Liver (tissue), 9 donors: ENCODE measurements around the gene SLC37A4. TPM values are rescaled to one million over a fixed set of nuclear protein-coding genes. Genes with fewer than 3 reads are reported as not detected.

ENCODE experiments used
- DNase-seq: peaks from one replicate; pipeline ENCODE4 v3.0.0-alpha.2; 2017; ENCODE audit warnings: low spot score
- H3K27ac ChIP-seq, 2 donors: one replicate each; pipeline ENCODE4 v1.7.0; 2013; ENCODE audit warnings: inconsistent platforms in 2 of 2, low read length in 2 of 2, control low read depth in 1 of 2, low read depth in 1 of 2, mild to moderate bottlenecking in 1 of 2
- H3K27me3 ChIP-seq, 4 donors: one replicate each; pipeline versions ENCODE4 v1.6.1 to v1.7.0; 2013; ENCODE audit warnings: low read length in 3 of 4, inconsistent platforms in 1 of 4, mild to moderate bottlenecking in 1 of 4, moderate library complexity in 1 of 4; ENCODE audit not compliant: control insufficient read depth in 4 of 4, insufficient read depth in 4 of 4
- H3K36me3 ChIP-seq, 4 donors: one replicate each; pipeline versions ENCODE4 v1.6.1 to v1.7.0; 2013; ENCODE audit warnings: low read length in 3 of 4, mild to moderate bottlenecking in 3 of 4, low read depth in 1 of 4, moderate library complexity in 1 of 4; ENCODE audit not compliant: control insufficient read depth in 4 of 4, insufficient read depth in 3 of 4
- H3K4me1 ChIP-seq, 4 donors: one replicate each; pipeline versions ENCODE4 v1.6.1 to v1.7.0; 2013; ENCODE audit warnings: low read length in 3 of 4, mild to moderate bottlenecking in 3 of 4, moderate library complexity in 1 of 4; ENCODE audit not compliant: control insufficient read depth in 4 of 4, insufficient read depth in 4 of 4
- H3K4me3 ChIP-seq, 3 donors: one replicate each; pipeline versions ENCODE4 v1.6.1 to v1.7.0; 2013; ENCODE audit warnings: low read length in 3 of 3, control low read depth in 1 of 3, low read depth in 1 of 3, mild to moderate bottlenecking in 1 of 3
- H3K9ac ChIP-seq, 2 donors: one replicate each; pipeline ENCODE4 v1.7.0; 2013; ENCODE audit warnings: low read length in 2 of 2, mild to moderate bottlenecking in 2 of 2, moderate library complexity in 2 of 2, control low read depth in 1 of 2, low read depth in 1 of 2
- H3K9me3 ChIP-seq, 4 donors: one replicate each; pipeline versions ENCODE4 v1.6.1 to v1.7.0; 2013; ENCODE audit warnings: low read length in 3 of 4; ENCODE audit not compliant: control insufficient read depth in 4 of 4
- ATF3 ChIP-seq: IDR thresholded peaks from 2 replicates; pipeline ENCODE4 v1.6.1; 2016; ENCODE audit warnings: antibody characterized with exemption
- EGR1 ChIP-seq, 2 donors: IDR thresholded peaks; 2 replicates each; pipeline ENCODE4 v1.6.1; 2016 to 2018; ENCODE audit warnings: antibody characterized with exemption in 2 of 2, low read depth in 2 of 2
- FOXA1 ChIP-seq: IDR thresholded peaks from 2 replicates; pipeline ENCODE4 v1.6.1; 2016; ENCODE audit warnings: antibody characterized with exemption
- FOXA2 ChIP-seq: IDR thresholded peaks from 2 replicates; pipeline ENCODE4 v1.6.1; 2016; ENCODE audit warnings: antibody characterized with exemption
- GABPA ChIP-seq, 2 donors: IDR thresholded peaks in 1 of 2; conservative IDR thresholded peaks in 1 of 2; 2 replicates each; pipeline ENCODE4 v1.6.1; 2016; ENCODE audit warnings: antibody characterized with exemption in 2 of 2, mild to moderate bottlenecking in 1 of 2, moderate library complexity in 1 of 2
- HNF4A ChIP-seq, 2 donors: conservative IDR thresholded peaks; 2 replicates each; pipeline ENCODE4 v1.6.1; 2016; ENCODE audit warnings: antibody characterized with exemption in 2 of 2, mild to moderate bottlenecking in 2 of 2
- HNF4G ChIP-seq: IDR thresholded peaks from 2 replicates; pipeline ENCODE4 v1.6.1; 2016; ENCODE audit warnings: antibody characterized with exemption
- JUND ChIP-seq, 2 donors: IDR thresholded peaks; 2 replicates each; pipeline ENCODE4 v1.6.1; 2016; ENCODE audit warnings: antibody characterized with exemption in 2 of 2
- NR2F2 ChIP-seq: IDR thresholded peaks from 2 replicates; pipeline ENCODE4 v1.6.1; 2016; ENCODE audit warnings: antibody characterized with exemption
- RAD21 ChIP-seq, 2 donors: IDR thresholded peaks; 2 replicates each; pipeline ENCODE4 v1.6.1; 2016; ENCODE audit warnings: antibody characterized with exemption in 2 of 2, mild to moderate bottlenecking in 2 of 2
- REST ChIP-seq: IDR thresholded peaks from 2 replicates; pipeline ENCODE4 v1.6.1; 2016; ENCODE audit warnings: antibody characterized with exemption, mild to moderate bottlenecking
- RXRA ChIP-seq, 2 donors: IDR thresholded peaks; 2 replicates each; pipeline ENCODE4 v1.6.1; 2017 to 2018; ENCODE audit warnings: antibody characterized with exemption in 2 of 2, mild to moderate bottlenecking in 1 of 2
- SP1 ChIP-seq: IDR thresholded peaks from 2 replicates; pipeline ENCODE4 v1.6.1; 2018; ENCODE audit warnings: antibody characterized with exemption, mild to moderate bottlenecking
- TAF1 ChIP-seq: conservative IDR thresholded peaks from 2 replicates; pipeline ENCODE4 v1.6.1; 2016; ENCODE audit warnings: antibody characterized with exemption, mild to moderate bottlenecking
- YY1 ChIP-seq: IDR thresholded peaks from 2 replicates; pipeline ENCODE4 v1.6.1; 2016; ENCODE audit warnings: antibody characterized with exemption, mild to moderate bottlenecking
- ZBTB33 ChIP-seq: IDR thresholded peaks from 2 replicates; pipeline ENCODE4 v1.6.1; 2016; ENCODE audit warnings: antibody characterized with exemption
- WGBS: extraction: QIAGEN DNeasy Blood & Tissue Kit; methylation state at CpG from one replicate; pipeline ENCODE4 v1.1.7; 2013; 5-methylcytosine and 5-hydroxymethylcytosine counted together
- polyA plus RNA-seq, 2 donors: library from polyadenylated mRNA; stranded (reverse) in 1 of 2; unstranded in 1 of 2; fragments of 200-250 nt in 1 of 2; fragments of >200 nt in 1 of 2; fragmentation: Nextera tagmentation in 1 of 2; extraction: Ambion mirVana in 1 of 2; gene quantifications; one replicate each; pipeline versions ENCODE4 v1.2.1 to v1.2.3, GENCODE V29; 2013 to 2015
- total RNA-seq, 2 donors: library from RNA; depleted of rRNA; stranded (reverse); fragments of >200 nt; gene quantifications; one replicate each; pipeline ENCODE4 v1.2.3, GENCODE V29; 2014
- TF ChIP-seq, protein P1 (sequence below): IDR thresholded peaks from 2 replicates; pipeline ENCODE4 v1.6.1; 2016; ENCODE audit warnings: antibody characterized with exemption
- TF ChIP-seq, protein P2 (sequence below): fragments of 150-350 bp; IDR thresholded peaks from 2 replicates; pipeline ENCODE4 v1.5.1; 2017; ENCODE audit warnings: improper control_type of control experiment, low read depth, low read length; ENCODE audit not compliant: missing input control
- donor health status: healthy.
- donor health status: healthy.
- donor health status: healthy.
- donor health status: healthy.
- donor health status: healthy.

The SLC37A4 gene
- total and polyA plus RNA-seq, 4 donors = 62.7 to 184 (median 96.3) TPM

DNA sequence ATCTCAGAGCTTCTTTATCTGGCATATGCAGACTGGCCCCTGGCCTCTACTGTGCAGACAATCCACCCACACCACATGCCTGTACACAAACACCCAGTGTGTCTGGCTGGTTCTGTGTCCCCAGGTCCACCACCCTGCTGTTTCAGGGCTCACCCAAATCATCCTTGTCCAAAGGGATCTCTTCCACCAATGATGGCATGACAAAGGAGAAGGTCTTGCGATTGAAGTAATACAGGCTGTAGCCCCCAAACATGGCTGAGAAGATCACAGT is 1.7 kb downstream of the SLC37A4 start:
- H3K4me1 ChIP-seq = peaks cover 9 to 56% (median 40%) of the 10 kb centered on the region in 4 donors
- peaks cover 5 to 13% (median 7%) of the 10 kb centered on the region in 4 donors for H3K36me3 ChIP-seq
- H3K9ac ChIP-seq = peak overlapping the region; percentile 73 to 87
- peak; percentile 72 for DNase-seq
- H3K27ac ChIP-seq = peak overlapping the region; percentile 92 to 97
- no peaks in the 10 kb centered on the region for H3K27me3 ChIP-seq
- WGBS = 31% methylated on average over 1 of the region's 1 CpG
- no peaks in the 10 kb centered on the region for H3K9me3 ChIP-seq
- peak; percentile 25 for TF ChIP-seq YY1
- TF ChIP-seq EGR1 (IDR thresholded peaks at IDR 0.05; ENCODE audit: low read depth in 2 of 2) = no peak
- H3K4me3 ChIP-seq = peak overlapping the region; percentile 71 to 86 (median 85)

- no peak for DNase-seq
- 30% methylated on average over 9 of the region's 9 CpGs for WGBS
- Histone ChIP-seq H3K27me3 (no peaks in the 10 kb centered on the region), H3K27ac (peak overlapping the region; percentile 92 to 97), H3K36me3 (peaks cover 5 to 16% (median 11%) of the 10 kb centered on the region in 4 donors), H3K9me3 (no peaks in the 10 kb centered on the region), H3K4me1 (peaks cover 11 to 61% (median 45%) of the 10 kb centered on the region in 4 donors), H3K9ac (peak overlapping the region; percentile 73 to 87), H3K4me3 (peak overlapping the region; percentile 71 to 86 (median 85))
- peak in 1 of 2 donors; percentile 13 for TF ChIP-seq EGR1 (IDR thresholded peaks at IDR 0.05; ENCODE audit: low read depth in 2 of 2)
- no peak for TF ChIP-seq TAF1
- TF ChIP-seq RAD21 (IDR thresholded peaks at IDR 0.05) = peak in 1 of 2 donors; percentile 43
- peak in 1 of 2 donors; percentile 31 for TF ChIP-seq GABPA (IDR thresholded peaks at IDR 0.05 in 1 of 2, conservative IDR thresholded peaks at IDR 0.05 in 1 of 2)
- peak; percentile 82 for TF ChIP-seq SP1
- peak; percentile 88 to 89 for TF ChIP-seq HNF4A (conservative IDR thresholded peaks at IDR 0.05)
- TF ChIP-seq, protein P1, sequence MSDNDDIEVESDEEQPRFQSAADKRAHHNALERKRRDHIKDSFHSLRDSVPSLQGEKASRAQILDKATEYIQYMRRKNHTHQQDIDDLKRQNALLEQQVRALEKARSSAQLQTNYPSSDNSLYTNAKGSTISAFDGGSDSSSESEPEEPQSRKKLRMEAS = peak; percentile 68
- peak; percentile 64 for TF ChIP-seq YY1
- TF ChIP-seq ZBTB33 = peak; percentile 24
- no peak for TF ChIP-seq NR2F2
- TF ChIP-seq, protein P2, sequence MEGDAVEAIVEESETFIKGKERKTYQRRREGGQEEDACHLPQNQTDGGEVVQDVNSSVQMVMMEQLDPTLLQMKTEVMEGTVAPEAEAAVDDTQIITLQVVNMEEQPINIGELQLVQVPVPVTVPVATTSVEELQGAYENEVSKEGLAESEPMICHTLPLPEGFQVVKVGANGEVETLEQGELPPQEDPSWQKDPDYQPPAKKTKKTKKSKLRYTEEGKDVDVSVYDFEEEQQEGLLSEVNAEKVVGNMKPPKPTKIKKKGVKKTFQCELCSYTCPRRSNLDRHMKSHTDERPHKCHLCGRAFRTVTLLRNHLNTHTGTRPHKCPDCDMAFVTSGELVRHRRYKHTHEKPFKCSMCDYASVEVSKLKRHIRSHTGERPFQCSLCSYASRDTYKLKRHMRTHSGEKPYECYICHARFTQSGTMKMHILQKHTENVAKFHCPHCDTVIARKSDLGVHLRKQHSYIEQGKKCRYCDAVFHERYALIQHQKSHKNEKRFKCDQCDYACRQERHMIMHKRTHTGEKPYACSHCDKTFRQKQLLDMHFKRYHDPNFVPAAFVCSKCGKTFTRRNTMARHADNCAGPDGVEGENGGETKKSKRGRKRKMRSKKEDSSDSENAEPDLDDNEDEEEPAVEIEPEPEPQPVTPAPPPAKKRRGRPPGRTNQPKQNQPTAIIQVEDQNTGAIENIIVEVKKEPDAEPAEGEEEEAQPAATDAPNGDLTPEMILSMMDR = no peak
- TF ChIP-seq FOXA1 = no peak
- TF ChIP-seq RXRA (IDR thresholded peaks at IDR 0.05) = peak; percentile 87 to 88
- TF ChIP-seq REST = peak; percentile 47
- TF ChIP-seq HNF4G = no peak
- no peak for TF ChIP-seq FOXA2
- peak; percentile 43 for TF ChIP-seq ATF3
- peak in 1 of 2 donors; percentile 28 for TF ChIP-seq JUND (IDR thresholded peaks at IDR 0.05)
These were observed 2.2 kb downstream of the SLC37A4 start for GRCh38 chr11:119028346-119029068.
